ENCODE measurements around the gene PEMT.

DNA sequence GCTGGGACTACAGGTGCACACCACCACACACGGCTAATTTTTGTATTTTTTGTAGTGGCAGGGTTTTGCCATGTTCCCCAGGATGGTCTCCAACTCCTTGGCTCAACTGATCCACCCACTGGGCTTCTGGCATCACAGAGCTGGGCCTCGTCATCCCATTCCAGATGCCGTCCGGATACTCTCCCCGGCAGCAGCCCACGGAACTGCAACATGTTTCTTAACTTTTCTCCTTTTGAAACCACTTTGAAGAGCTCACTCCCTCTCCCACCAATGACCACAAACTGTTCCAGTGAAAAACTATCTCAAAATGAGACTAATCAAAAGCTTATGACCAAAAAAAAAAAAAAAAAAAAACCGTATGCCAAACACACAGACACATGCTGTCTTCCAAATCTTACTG lies 17.6 kb downstream of the PEMT start:
- TF ChIP-seq YY1 (IDR thresholded peaks at IDR 0.05; ENCODE audit: insufficient read depth, insufficient read length) (no peak), ZNF274 (IDR thresholded peaks at IDR 0.05; ENCODE audit: low read depth, low read length) (no peak), SUZ12 (IDR thresholded peaks at IDR 0.05; ENCODE audit: extremely low read depth, insufficient read depth, insufficient read length) (no peak)
